GM12878 (cell line): Measurements from ENCODE around the gene LMBR1. TPM values are rescaled to one million over a fixed set of nuclear protein-coding genes. Genes with fewer than 3 reads are reported as not detected.
A peak's percentile ranks its signal among the peaks of the same experiment; 100 is the strongest.

Experiments used
- ATAC-seq: fragments of 200-7000 bp; cut with Tn5 transposase; 3 replicates; pipeline ENCODE4 v1.9.1; 2020; ENCODE audit warnings: mild to moderate bottlenecking, moderate library complexity
- BruUV-seq: library from RNA; stranded (reverse); fragments of 400-500 nt; replicated peaks from 2 replicates; lab custom pipeline; 2021; lab: Mats Ljungman, UMichigan
- CTCF ChIA-PET: fragments of 300-600 bp; sonication (Branson Sonifier 250); formaldehyde crosslinking; extraction: SDS; loops from one replicate; lab custom pipeline; 2021; ENCODE audit warnings: inconsistent platforms; lab: Yijun Ruan, JAX
- POLR2A ChIA-PET: fragments of 350-600 bp; formaldehyde crosslinking; extraction: SDS; loops from one replicate; lab custom pipeline; 2021; ENCODE audit warnings: inconsistent platforms; lab: Charles Lee
- RAD21 ChIA-PET: fragments of 300-600 bp; sonication (Branson Sonifier 250); formaldehyde crosslinking; loops from one replicate; lab custom pipeline; 2023; ENCODE audit warnings: antibody characterized with exemption; ENCODE audit not compliant: unreplicated experiment; lab: Charles Lee
- SMC1A ChIA-PET: fragments of 300-600 bp; sonication (Branson Sonifier 250); formaldehyde crosslinking; loops from one replicate; lab custom pipeline; 2023; ENCODE audit not compliant: unreplicated experiment, uncharacterized antibody; lab: Charles Lee
- DNase-seq: peaks from one replicate; pipeline ENCODE4 v3.0.0-alpha.2; 2011; ENCODE audit warnings: low read depth, low spot score
- FAIRE-seq: peaks from 3 replicates; lab custom pipeline; 2011; peaks lifted over from hg19 to GRCh38; lab: Jason Lieb, UNC
- H2AFZ ChIP-seq: 2 replicates; pipeline ENCODE4 v1.6.0; 2011; ENCODE audit warnings: low read depth, low read length, control low read depth; ENCODE audit not compliant: control insufficient read depth
- H3K27ac ChIP-seq: 2 replicates; pipeline ENCODE4 v1.5.1; 2011; ENCODE audit warnings: control low read depth; ENCODE audit not compliant: control insufficient read depth, insufficient read depth
- H3K27me3 ChIP-seq, 2 experiments: replicated peaks in 1 of 2; 2 replicates each; pipeline versions ENCODE4 v1.6.0 to v1.6.1; 2011; ENCODE audit warnings: low read length in 1 of 2; ENCODE audit not compliant: control insufficient read depth in 2 of 2, insufficient read depth in 2 of 2
- H3K36me3 ChIP-seq, 2 experiments: 2 replicates each; pipeline ENCODE4 v1.5.1; 2011; ENCODE audit warnings: low read length in 1 of 2; ENCODE audit not compliant: control insufficient read depth in 2 of 2, insufficient read depth in 2 of 2
- H3K4me1 ChIP-seq: 2 replicates; pipeline ENCODE4 v1.6.1; 2011; ENCODE audit warnings: mild to moderate bottlenecking, low read length, moderate library complexity, mixed read lengths; ENCODE audit not compliant: control insufficient read depth, insufficient read depth
- H3K4me2 ChIP-seq: 2 replicates; pipeline ENCODE4 v1.6.0; 2011; ENCODE audit warnings: control low read depth; ENCODE audit not compliant: control insufficient read depth, insufficient read depth
- H3K4me3 ChIP-seq: fragments of 200-600 bp; sonication (generic); 2 replicates; pipeline ENCODE4 v1.5.1; 2016
- H3K79me2 ChIP-seq: 2 replicates; pipeline ENCODE4 v1.6.0; 2011; ENCODE audit warnings: low read length; ENCODE audit not compliant: control insufficient read depth, insufficient read depth
- H3K9ac ChIP-seq: 2 replicates; pipeline ENCODE4 v1.8.0; 2011; ENCODE audit warnings: low read length, control low read depth, mixed read lengths; ENCODE audit not compliant: control insufficient read depth, insufficient read depth
- H3K9me3 ChIP-seq: replicated peaks from 3 replicates; pipeline ENCODE4 v1.5.1; 2011; ENCODE audit warnings: mild to moderate bottlenecking, low read length; ENCODE audit not compliant: control insufficient read depth, insufficient read depth
- H4K20me1 ChIP-seq: 2 replicates; pipeline ENCODE4 v1.6.0; 2011; ENCODE audit not compliant: control insufficient read depth, insufficient read depth
- BCL11A ChIP-seq: IDR thresholded peaks from 2 replicates; pipeline ENCODE4 v1.6.1; 2011; ENCODE audit warnings: low read depth, low read length
- CBFB ChIP-seq: IDR thresholded peaks from 2 replicates; pipeline ENCODE4 v1.6.1; 2016; ENCODE audit warnings: antibody characterized with exemption, low read depth
- CHD2 ChIP-seq: IDR thresholded peaks from 2 replicates; pipeline ENCODE4 v1.6.1; 2011; ENCODE audit warnings: low read depth, low read length, improper control_type of control experiment, borderline replicate concordance
- EP300 ChIP-seq, 2 experiments: fragments of 150-350 bp in 1 of 2; IDR thresholded peaks; 2 replicates each; pipeline ENCODE4 v1.6.1; 2011 to 2012; ENCODE audit warnings: low read depth in 2 of 2, low read length in 2 of 2, borderline replicate concordance in 1 of 2, improper control_type of control experiment in 1 of 2, inconsistent platforms in 1 of 2; ENCODE audit not compliant: control insufficient read depth in 1 of 2
- GABPA ChIP-seq: IDR thresholded peaks from 2 replicates; pipeline ENCODE4 v1.6.1; 2014; ENCODE audit warnings: antibody characterized with exemption, low read depth, mild to moderate bottlenecking, inconsistent platforms
- PAX5 ChIP-seq: IDR thresholded peaks from 2 replicates; pipeline ENCODE4 v1.6.1; 2011; ENCODE audit warnings: low read depth, low read length, borderline replicate concordance
- RUNX3 ChIP-seq: IDR thresholded peaks from 2 replicates; pipeline ENCODE4 v1.6.1; 2012; ENCODE audit warnings: low read length, inconsistent platforms
- STAT1 ChIP-seq: fragments of 450-650 bp; conservative IDR thresholded peaks from 2 replicates; pipeline ENCODE4 v1.6.1; 2014; ENCODE audit warnings: antibody characterized with exemption, mild to moderate bottlenecking
- SUZ12 ChIP-seq: fragments of 200-600 bp; sonication (generic); IDR thresholded peaks from one replicate; pipeline ENCODE4 v1.6.1; 2018; ENCODE audit warnings: antibody characterized with exemption, mild to moderate bottlenecking; ENCODE audit not compliant: unreplicated experiment
- TBL1XR1 ChIP-seq: IDR thresholded peaks from 2 replicates; pipeline ENCODE4 v1.6.1; 2012; ENCODE audit warnings: low read depth, low read length, improper control_type of control experiment
- TCF12 ChIP-seq: IDR thresholded peaks from 2 replicates; pipeline ENCODE4 v1.6.1; 2011; ENCODE audit warnings: low read depth, mild to moderate bottlenecking, low read length
- TCF3 ChIP-seq: IDR thresholded peaks from 2 replicates; pipeline ENCODE4 v1.6.1; 2012; ENCODE audit warnings: low read depth, mild to moderate bottlenecking, low read length, borderline replicate concordance; ENCODE audit not compliant: insufficient read depth
- USF1 ChIP-seq: IDR thresholded peaks from 2 replicates; pipeline ENCODE4 v1.6.1; 2011; ENCODE audit warnings: borderline replicate concordance, low read depth, mild to moderate bottlenecking, moderate library complexity, mixed read lengths, low read length; ENCODE audit not compliant: insufficient read depth; ENCODE audit errors: extremely low read length
- ZBED1 ChIP-seq: IDR thresholded peaks from 2 replicates; pipeline ENCODE4 v1.6.1; 2016; ENCODE audit warnings: borderline replicate concordance
- WGBS: methylation state at CpG from one replicate; pipeline ENCODE4 v1.1.6; 2016; ENCODE audit warnings: low lambda C conversion rate; ENCODE audit not compliant: insufficient replicate concordance, insufficient coverage; ENCODE audit errors: missing lambda C conversion rate; 5-methylcytosine and 5-hydroxymethylcytosine counted together
- in situ Hi-C: fragments of 300-500 bp; cut with MboI; formaldehyde crosslinking; loops from 9 replicates; pipeline ENCODE4 v1.14.3; 2018; ENCODE audit warnings: mixed read lengths
- intact Hi-C: fragments of 100-400 bp; cut with micrococcal nuclease; formaldehyde crosslinking; loops from one replicate; pipeline ENCODE4 v1.14.2; 2022; ENCODE audit not compliant: unreplicated experiment
- polyA plus RNA-seq, 11 experiments: library from polyadenylated mRNA; depleted of rRNA in 4 of 11; unstranded in 6 of 11; stranded (reverse) in 5 of 11; fragments of >200 nt; fragmentation: Nextera tagmentation in 4 of 11; fragmentation: Illumina TruSeq in 1 of 11; extraction: Ambion mirVana in 4 of 11; extraction: Trizol in 1 of 11; gene quantifications; 1 replicate in 1 of 11; 2 replicates in 10 of 11; pipeline versions ENCODE4 v1.2.1 to v1.2.3, GENCODE V29; 2011 to 2016; ENCODE audit warnings: inconsistent platforms in 2 of 11, missing spikeins in 2 of 11, low read depth in 1 of 11
- total RNA-seq, 4 experiments: library from RNA; depleted of rRNA in 3 of 4; stranded (reverse); fragments of >200 nt in 3 of 4; fragmentation: Illumina TruSeq in 1 of 4; extraction: Trizol in 1 of 4; gene quantifications; 2 replicates each; pipeline versions ENCODE4 v1.2.1 to v1.2.3, GENCODE V29; 2013 to 2021
- TF ChIP-seq, protein P1 (sequence below): fragments of 450-650 bp; IDR thresholded peaks from 2 replicates; pipeline ENCODE4 v1.6.1; 2016; ENCODE audit warnings: mild to moderate bottlenecking
- TF ChIP-seq, protein P2 (sequence below): fragments of 450-650 bp; IDR thresholded peaks from 2 replicates; pipeline ENCODE4 v1.6.1; 2017; ENCODE audit warnings: mild to moderate bottlenecking, low read depth, inconsistent platforms; ENCODE audit not compliant: poor library complexity, severe bottlenecking
- TF ChIP-seq, protein P3 (sequence below): IDR thresholded peaks from 2 replicates; pipeline ENCODE4 v1.6.1; 2012; ENCODE audit warnings: low read length, inconsistent platforms

LMBR1 gene
- total and polyA plus RNA-seq, 10 of the 15 experiments (the other 5 are each of a cell fraction or from before 2014, with no cell fraction given): 4.0 to 63.5 (median 28.8) TPM

- TF ChIP-seq, protein P1, sequence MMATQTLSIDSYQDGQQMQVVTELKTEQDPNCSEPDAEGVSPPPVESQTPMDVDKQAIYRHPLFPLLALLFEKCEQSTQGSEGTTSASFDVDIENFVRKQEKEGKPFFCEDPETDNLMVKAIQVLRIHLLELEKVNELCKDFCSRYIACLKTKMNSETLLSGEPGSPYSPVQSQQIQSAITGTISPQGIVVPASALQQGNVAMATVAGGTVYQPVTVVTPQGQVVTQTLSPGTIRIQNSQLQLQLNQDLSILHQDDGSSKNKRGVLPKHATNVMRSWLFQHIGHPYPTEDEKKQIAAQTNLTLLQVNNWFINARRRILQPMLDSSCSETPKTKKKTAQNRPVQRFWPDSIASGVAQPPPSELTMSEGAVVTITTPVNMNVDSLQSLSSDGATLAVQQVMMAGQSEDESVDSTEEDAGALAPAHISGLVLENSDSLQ: peak; percentile 49; the same call in 1 of the 2 replicates
- TF ChIP-seq TBL1XR1: no peak
- no peak for TF ChIP-seq SUZ12
- TF ChIP-seq PAX5: no peak
- no peak for TF ChIP-seq USF1
- no peak for TF ChIP-seq CBFB
- TF ChIP-seq CHD2: peak; percentile 44; the same call in 1 of the 2 replicates
- peak; percentile 96 for TF ChIP-seq BCL11A
- no peak for TF ChIP-seq STAT1
- TF ChIP-seq TCF12: no peak
These were observed 26.2 kb upstream of the LMBR1 start (continued) for GRCh38 chr7:156919132-156919713.

GRCh38 chr7:156918635-156919034 is 25.7 kb upstream of the LMBR1 start:
- BruUV-seq: no TSS peak
- Histone ChIP-seq H4K20me1 (no peaks in the 10 kb centered on the region), H3K9ac (no peak overlapping the region), H3K9me3 (no peaks in the 10 kb centered on the region; the same call in 2 of the 3 replicates), H3K4me2 (no peak overlapping the region; the same call in 1 of the 2 replicates), H2AFZ (no peak overlapping the region), H3K36me3 (no peaks in the 10 kb centered on the region), H3K4me1 (peaks cover 18% of the 10 kb centered on the region), H3K27ac (no peak overlapping the region), H3K79me2 (no peaks in the 10 kb centered on the region), H3K27me3 (no peaks in the 10 kb centered on the region), H3K4me3 (no peak overlapping the region)
- FAIRE-seq (no peak), ATAC-seq (peak; percentile 51), DNase-seq (no peak)
- WGBS: 7% methylated on average over 1 of the region's 1 CpG
- CTCF ChIA-PET: no interaction called here
- RAD21 ChIA-PET: interaction anchor here (0.6 to 1.6 kb wide), 2 partner anchors 25 to 98 kb away, joined by 3 read pairs; partner anchors contain the start of gene LMBR1
- intact Hi-C loops (loop anchor here (2.0 to 5.0 kb wide), 2 partner anchors 26 to 1621 kb away; partner anchors contain the start of genes INSIG1 and LMBR1), in situ Hi-C loops (no loop called here)
- POLR2A ChIA-PET: interaction anchor here (1.5 kb wide), 1 partner anchor 89 kb away, joined by 3 read pairs; no protein-coding TSS in a partner anchor
- SMC1A ChIA-PET: interaction anchor here (1.8 kb wide), 1 partner anchor 25 kb away, joined by 5 read pairs; the partner anchor contains the start of gene LMBR1
- TF ChIP-seq, protein P2, sequence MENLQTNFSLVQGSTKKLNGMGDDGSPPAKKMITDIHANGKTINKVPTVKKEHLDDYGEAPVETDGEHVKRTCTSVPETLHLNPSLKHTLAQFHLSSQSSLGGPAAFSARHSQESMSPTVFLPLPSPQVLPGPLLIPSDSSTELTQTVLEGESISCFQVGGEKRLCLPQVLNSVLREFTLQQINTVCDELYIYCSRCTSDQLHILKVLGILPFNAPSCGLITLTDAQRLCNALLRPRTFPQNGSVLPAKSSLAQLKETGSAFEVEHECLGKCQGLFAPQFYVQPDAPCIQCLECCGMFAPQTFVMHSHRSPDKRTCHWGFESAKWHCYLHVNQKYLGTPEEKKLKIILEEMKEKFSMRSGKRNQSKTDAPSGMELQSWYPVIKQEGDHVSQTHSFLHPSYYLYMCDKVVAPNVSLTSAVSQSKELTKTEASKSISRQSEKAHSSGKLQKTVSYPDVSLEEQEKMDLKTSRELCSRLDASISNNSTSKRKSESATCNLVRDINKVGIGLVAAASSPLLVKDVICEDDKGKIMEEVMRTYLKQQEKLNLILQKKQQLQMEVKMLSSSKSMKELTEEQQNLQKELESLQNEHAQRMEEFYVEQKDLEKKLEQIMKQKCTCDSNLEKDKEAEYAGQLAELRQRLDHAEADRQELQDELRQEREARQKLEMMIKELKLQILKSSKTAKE: peak; percentile 50
- TF ChIP-seq TCF3 (0 out of 2 replicates have a peak, but pooled peaks have one; percentile 26), EP300 (IDR thresholded peaks at IDR 0.05; ENCODE audit: borderline replicate concordance in 1 of 2, control insufficient read depth in 1 of 2, low read depth in 2 of 2, low read length in 2 of 2) (no peak; a peak in 1 of 4 replicates), GABPA (0 out of 2 replicates have a peak, but pooled peaks have one; percentile 41), RUNX3 (peak; percentile 70), ZBED1 (no peak)
- TF ChIP-seq, protein P3, sequence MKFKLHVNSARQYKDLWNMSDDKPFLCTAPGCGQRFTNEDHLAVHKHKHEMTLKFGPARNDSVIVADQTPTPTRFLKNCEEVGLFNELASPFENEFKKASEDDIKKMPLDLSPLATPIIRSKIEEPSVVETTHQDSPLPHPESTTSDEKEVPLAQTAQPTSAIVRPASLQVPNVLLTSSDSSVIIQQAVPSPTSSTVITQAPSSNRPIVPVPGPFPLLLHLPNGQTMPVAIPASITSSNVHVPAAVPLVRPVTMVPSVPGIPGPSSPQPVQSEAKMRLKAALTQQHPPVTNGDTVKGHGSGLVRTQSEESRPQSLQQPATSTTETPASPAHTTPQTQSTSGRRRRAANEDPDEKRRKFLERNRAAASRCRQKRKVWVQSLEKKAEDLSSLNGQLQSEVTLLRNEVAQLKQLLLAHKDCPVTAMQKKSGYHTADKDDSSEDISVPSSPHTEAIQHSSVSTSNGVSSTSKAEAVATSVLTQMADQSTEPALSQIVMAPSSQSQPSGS: peak; percentile 66
